T-cell (primary cell): ENCODE results near the gene PSAP. TPM values are rescaled to one million over a fixed set of nuclear protein-coding genes. Genes with fewer than 3 reads are reported as not detected.

Experiments used
- ATAC-seq, 4 experiments: fragments of 200-7000 bp in 3 of 4; fragments of 150-1000 bp in 1 of 4; cut with Tn5 transposase; replicated peaks in 1 of 4; 1 replicate in 3 of 4; 2 replicates in 1 of 4; pipeline ENCODE4 v1.10.0; 2021; ENCODE audit warnings: moderate library complexity in 3 of 4, mild to moderate bottlenecking in 2 of 4, moderate number of reproducible peaks in 1 of 4
- CTCF ChIA-PET, 2 donors: fragments of 300-600 bp; sonication (Branson Sonifier 250); formaldehyde crosslinking; loops; one replicate each; lab custom pipeline; 2022; ENCODE audit warnings: antibody characterized with exemption in 2 of 2; lab: Charles Lee
- POLR2A ChIA-PET, 2 donors: fragments of 300-600 bp; sonication (Branson Sonifier 250); formaldehyde crosslinking; loops; one replicate each; lab custom pipeline; 2022; ENCODE audit warnings: antibody characterized with exemption in 2 of 2; lab: Charles Lee
- DNase-seq, 35 experiments: peaks; one replicate each; pipeline versions ENCODE4 v3.0.0 to v3.0.0-alpha.2; 2013 to 2023
- H3K27ac ChIP-seq: one replicate; pipeline ENCODE4 v1.5.1; 2013; ENCODE audit warnings: low read length
- H3K27me3 ChIP-seq, 2 experiments: replicated peaks in 1 of 2; 1 replicate in 1 of 2; 2 replicates in 1 of 2; pipeline versions ENCODE4 v1.6.1 to v1.7.0; 2013; ENCODE audit warnings: low read length in 1 of 2, mixed read lengths in 1 of 2; ENCODE audit not compliant: control insufficient read depth in 2 of 2, insufficient read depth in 2 of 2; ENCODE audit errors: extremely low read depth in 1 of 2
- H3K36me3 ChIP-seq, 2 donors: 1 replicate in 1 of 2; 2 replicates in 1 of 2; pipeline versions ENCODE4 v1.6.1 to v1.7.0; 2013; ENCODE audit warnings: low read length in 1 of 2; ENCODE audit not compliant: control insufficient read depth in 2 of 2, insufficient read depth in 1 of 2; ENCODE audit errors: extremely low read depth in 1 of 2
- H3K4me1 ChIP-seq, 2 experiments: 1 replicate in 1 of 2; 2 replicates in 1 of 2; pipeline versions ENCODE4 v1.6.1 to v1.7.0; 2013; ENCODE audit warnings: low read length in 2 of 2, mixed read lengths in 1 of 2; ENCODE audit not compliant: insufficient read depth in 2 of 2, control insufficient read depth in 1 of 2; ENCODE audit errors: extremely low read depth in 1 of 2
- H3K4me3 ChIP-seq, 2 donors: 1 replicate in 1 of 2; 2 replicates in 1 of 2; pipeline versions ENCODE4 v1.5.1 to v1.7.0; 2013; ENCODE audit warnings: mild to moderate bottlenecking in 2 of 2, low read length in 1 of 2, moderate library complexity in 1 of 2; ENCODE audit not compliant: control insufficient read depth in 1 of 2; ENCODE audit errors: extremely low read depth in 1 of 2
- H3K9me3 ChIP-seq: 2 replicates; pipeline ENCODE4 v1.7.0; 2013
- H3K27ac Mint-ChIP-seq, 2 donors: one replicate each; pipeline ENCODE4 v1.8.0; 2020 to 2021; ENCODE audit warnings: mild to moderate bottlenecking in 2 of 2, mixed read lengths in 2 of 2
- H3K27me3 Mint-ChIP-seq, 2 donors: one replicate each; pipeline ENCODE4 v1.8.0; 2021 to 2022; ENCODE audit warnings: mixed read lengths in 2 of 2
- H3K36me3 Mint-ChIP-seq: one replicate; pipeline ENCODE4 v1.8.0; 2021; ENCODE audit warnings: mixed read lengths
- H3K4me1 Mint-ChIP-seq, 3 donors: one replicate each; pipeline ENCODE4 v1.8.0; 2020 to 2022; ENCODE audit warnings: mixed read lengths in 3 of 3, mild to moderate bottlenecking in 1 of 3
- H3K4me3 Mint-ChIP-seq, 3 donors: one replicate each; pipeline ENCODE4 v1.8.0; 2020 to 2022; ENCODE audit warnings: mild to moderate bottlenecking in 3 of 3, mixed read lengths in 3 of 3, moderate library complexity in 3 of 3
- H3K9me3 Mint-ChIP-seq, 3 donors: one replicate each; pipeline ENCODE4 v1.8.0; 2020 to 2022; ENCODE audit warnings: mixed read lengths in 3 of 3
- WGBS: methylation state at CpG from one replicate; pipeline ENCODE4 v1.1.5; 2013; ENCODE audit warnings: missing lambda C conversion rate; ENCODE audit not compliant: insufficient coverage; 5-methylcytosine and 5-hydroxymethylcytosine counted together
- total RNA-seq, 35 experiments: library from RNA in 6 of 35; stranded (reverse) in 6 of 35; fragments of 120-200 nt in 1 of 35; gene quantifications; one replicate each; pipeline versions ENCODE4 v1.2.1 to v1.2.4 and lab custom pipeline; 2013 to 2026

Gene PSAP
- total RNA-seq, 5 donors from 2014 or later (not counting 1 experiment from before 2014, with no cell fraction given), result 155 to 208 (median 190) TPM

- no peak overlapping the region for H3K4me3 Mint-ChIP-seq
- H3K27me3 ChIP-seq, result peaks cover 0 to 14% of the 10 kb centered on the region in 2 experiments
- no peaks in the 10 kb centered on the region for H3K9me3 Mint-ChIP-seq
- no peaks in the 10 kb centered on the region for H3K36me3 Mint-ChIP-seq
- H3K9me3 ChIP-seq, result no peaks in the 10 kb centered on the region
- no peak overlapping the region for H3K27ac Mint-ChIP-seq
- peaks cover 0 to 2% of the 10 kb centered on the region in 2 donors for H3K27me3 Mint-ChIP-seq
- DNase-seq (no peak), ATAC-seq (no peak)
- H3K4me3 ChIP-seq, result no peak overlapping the region
- WGBS, result 100% methylated on average over 1 of the region's 6 CpGs
- ChIA-PET CTCF (no interaction called here), POLR2A (no interaction called here)
- H3K27ac ChIP-seq, result no peak overlapping the region
- H3K36me3 ChIP-seq, result no peaks in the 10 kb centered on the region
- H3K4me1 Mint-ChIP-seq, result peaks cover 25 to 42% (median 28%) of the 10 kb centered on the region in 3 donors
- peaks cover 7 to 26% of the 10 kb centered on the region in 2 experiments for H3K4me1 ChIP-seq
These were observed 71.4 kb downstream of the PSAP start for GRCh38 chr10:71779641-71780040.

- 82% methylated on average over 2 of the region's 11 CpGs for WGBS
- ATAC-seq, result no peak
- Mint-ChIP-seq H3K4me1 (peaks cover 37 to 51% (median 40%) of the 10 kb centered on the region in 3 donors), H3K9me3 (no peaks in the 10 kb centered on the region), H3K27me3 (peaks cover 0 to 1% of the 10 kb centered on the region in 2 donors), H3K36me3 (no peaks in the 10 kb centered on the region), H3K4me3 (no peak overlapping the region), H3K27ac (no peak overlapping the region)
- POLR2A ChIA-PET, result no interaction called here
- Histone ChIP-seq H3K9me3 (no peaks in the 10 kb centered on the region), H3K36me3 (no peaks in the 10 kb centered on the region), H3K4me1 (peaks cover 15 to 38% of the 10 kb centered on the region in 2 experiments), H3K27me3 (peaks cover 0 to 9% of the 10 kb centered on the region in 2 experiments), H3K27ac (no peak overlapping the region), H3K4me3 (no peak overlapping the region)
- no peak for DNase-seq
- CTCF ChIA-PET, result interaction anchor here in 1 of 2 donors (0.8 kb wide), 1 partner anchor 34 kb away, joined by 4 read pairs; no protein-coding TSS in a partner anchor
These were observed 72.8 kb downstream of the PSAP start for GRCh38 chr10:71778071-71778825.

GRCh38 chr10:71777213-71777985 lies 73.7 kb downstream of the PSAP start:
- Histone ChIP-seq H3K4me3 (no peak overlapping the region), H3K36me3 (no peaks in the 10 kb centered on the region), H3K27me3 (peaks cover 0 to 8% of the 10 kb centered on the region in 2 experiments), H3K9me3 (no peaks in the 10 kb centered on the region), H3K27ac (no peak overlapping the region), H3K4me1 (peaks cover 15 to 38% of the 10 kb centered on the region in 2 experiments)
- no peak for DNase-seq
- H3K4me3 Mint-ChIP-seq, result no peak overlapping the region
- CTCF ChIA-PET, result interaction anchor here (1.4 to 1.5 kb wide), 2 partner anchors 29 to 70 kb away, joined by 3 to 7 read pairs; no protein-coding TSS in a partner anchor
- peaks cover 37 to 43% (median 40%) of the 10 kb centered on the region in 3 donors for H3K4me1 Mint-ChIP-seq
- no peaks in the 10 kb centered on the region for H3K9me3 Mint-ChIP-seq
- 93% methylated on average over 9 of the region's 17 CpGs for WGBS
- ATAC-seq, result no peak
- H3K27ac Mint-ChIP-seq, result no peak overlapping the region
- H3K36me3 Mint-ChIP-seq, result no peaks in the 10 kb centered on the region
- H3K27me3 Mint-ChIP-seq, result no peaks in the 10 kb centered on the region
- POLR2A ChIA-PET, result no interaction called here

GRCh38 chr10:71776481-71776925 lies 74.5 kb downstream of the PSAP start:
- Histone ChIP-seq H3K27me3 (peaks cover 0 to 6% of the 10 kb centered on the region in 2 experiments), H3K36me3 (no peaks in the 10 kb centered on the region), H3K4me1 (peaks cover 19 to 47% of the 10 kb centered on the region in 2 experiments), H3K27ac (no peak overlapping the region), H3K4me3 (no peak overlapping the region), H3K9me3 (no peaks in the 10 kb centered on the region)
- DNase-seq (no peak), ATAC-seq (no peak)
- ChIA-PET CTCF (interaction anchor here (0.7 to 1.5 kb wide), 3 partner anchors 28 to 899 kb away, joined by 3 to 7 read pairs (median 3); no protein-coding TSS in a partner anchor), POLR2A (interaction anchor here in 1 of 2 donors (0.6 kb wide), 1 partner anchor 20 kb away, joined by 3 read pairs; no protein-coding TSS in a partner anchor)
- no peaks in the 10 kb centered on the region for H3K36me3 Mint-ChIP-seq
- H3K4me3 Mint-ChIP-seq, result peak overlapping the region in 1 of 3 donors; percentile 97
- no peaks in the 10 kb centered on the region for H3K27me3 Mint-ChIP-seq
- no peaks in the 10 kb centered on the region for H3K9me3 Mint-ChIP-seq
- H3K4me1 Mint-ChIP-seq, result peaks cover 40 to 51% (median 48%) of the 10 kb centered on the region in 3 donors
- no CpG with 5 or more reads among the region's 2 CpGs for WGBS
- H3K27ac Mint-ChIP-seq, result peak overlapping the region; percentile 65 to 92

- Histone ChIP-seq H3K9me3 (no peaks in the 10 kb centered on the region), H3K4me1 (peaks cover 27 to 61% of the 10 kb centered on the region in 2 experiments), H3K36me3 (peaks cover 0 to 5% of the 10 kb centered on the region in 2 donors), H3K27me3 (peaks cover 0 to 6% of the 10 kb centered on the region in 2 experiments), H3K4me3 (no peak overlapping the region), H3K27ac (peak overlapping the region; percentile 76)
- no peak for ATAC-seq
- ChIA-PET CTCF (interaction anchor here in 1 of 2 donors (0.9 to 1.2 kb wide), 2 partner anchors 11 to 68 kb away, joined by 3 read pairs; no protein-coding TSS in a partner anchor), POLR2A (interaction anchor here in 1 of 2 donors (0.9 kb wide), 1 partner anchor 48 kb away, joined by 3 read pairs; no protein-coding TSS in a partner anchor)
- WGBS, result 94% methylated on average over 2 of the region's 3 CpGs
- peaks cover under 1% of the 10 kb centered on the region for H3K36me3 Mint-ChIP-seq
- peak overlapping the region; percentile 92 to 95 for H3K27ac Mint-ChIP-seq
- H3K4me1 Mint-ChIP-seq, result peaks cover 54 to 62% (median 58%) of the 10 kb centered on the region in 3 donors
- peak overlapping the region; percentile 90 to 97 (median 93) for H3K4me3 Mint-ChIP-seq
- no peaks in the 10 kb centered on the region for H3K9me3 Mint-ChIP-seq
- DNase-seq, result no peak
- no peaks in the 10 kb centered on the region for H3K27me3 Mint-ChIP-seq
These were observed 75.9 kb downstream of the PSAP start for GRCh38 chr10:71774916-71775702.
